Renal pelvis (tissue), 4 donors: ENCODE measurements around the gene RASL10B. TPM values are rescaled to one million over a fixed set of nuclear protein-coding genes. Genes with fewer than 3 reads are reported as not detected.

Experiments
- DNase-seq: peaks from one replicate; pipeline ENCODE4 v3.0.0-alpha.2; 2013
- polyA plus RNA-seq, 3 donors: library from polyadenylated mRNA; unstranded; fragments of 120-200 nt; gene quantifications; one replicate each; pipeline ENCODE4 v1.2.1, GENCODE V29; 2013; ENCODE audit not compliant: insufficient read length in 3 of 3

Gene RASL10B
- polyA plus RNA-seq, 3 donors: 12.4 to 17.1 (median 16.1) TPM

- no peak for DNase-seq
Observed at GRCh38 chr17:35763767-35764122, 32.3 kb downstream of the RASL10B start.

GRCh38 chr17:35764123-35764991 lies 32.9 kb downstream of the RASL10B start:
- DNase-seq: peak; percentile 90

GRCh38 chr17:35765086-35765710 lies 33.8 kb downstream of the RASL10B start:
- no peak for DNase-seq

GRCh38 chr17:35765756-35766488 lies 34.5 kb downstream of the RASL10B start:
- no peak for DNase-seq

- DNase-seq: no peak
Observed at GRCh38 chr17:35766489-35766877, 35.0 kb downstream of the RASL10B start.

GRCh38 chr17:35766903-35767510 lies 35.6 kb downstream of the RASL10B start:
- DNase-seq: no peak

GRCh38 chr17:35768797-35769196 lies 37.4 kb downstream of the RASL10B start:
- no peak for DNase-seq

- no peak for DNase-seq
Observed at GRCh38 chr17:35769895-35770486, 38.6 kb downstream of the RASL10B start.

GRCh38 chr17:35773129-35773528 lies 41.7 kb downstream of the RASL10B start:
- DNase-seq: no peak

- no peak for DNase-seq
Observed at GRCh38 chr17:35773679-35774425, 42.4 kb downstream of the RASL10B start.

- no peak for DNase-seq
Observed at GRCh38 chr17:35774499-35774898, 43.1 kb downstream of the RASL10B start.

GRCh38 chr17:35775039-35775438 lies 43.6 kb downstream of the RASL10B start:
- DNase-seq: no peak

- DNase-seq: no peak
Observed at GRCh38 chr17:35775583-35775982, 44.1 kb downstream of the RASL10B start.

- no peak for DNase-seq
Observed at GRCh38 chr17:35778641-35779196, 47.3 kb downstream of the RASL10B start.

- DNase-seq: no peak
Observed at GRCh38 chr17:35780950-35781349, 49.5 kb downstream of the RASL10B start.

GRCh38 chr17:35784895-35785294 lies 53.5 kb downstream of the RASL10B start:
- DNase-seq: no peak

- DNase-seq: no peak
Observed at GRCh38 chr17:35786941-35787432, 55.5 kb downstream of the RASL10B start.

GRCh38 chr17:35788477-35789368 lies 57.3 kb downstream of the RASL10B start:
- no peak for DNase-seq

GRCh38 chr17:35790841-35791240 lies 59.4 kb downstream of the RASL10B start:
- DNase-seq: no peak
